Inflammatory macrophage (primary cell): ENCODE results near the gene RELA.

Experiments
- DNase-seq, 2 donors: peaks; one replicate each; pipeline ENCODE4 v3.0.0-alpha.2; 2020 to 2022

Gene RELA

GRCh38 chr11:65629579-65629978 is 33.1 kb downstream of the RELA start:
- DNase-seq = no peak

- no peak for DNase-seq
These were observed 35.5 kb downstream of the RELA start for GRCh38 chr11:65627202-65627601.

- DNase-seq = peak; percentile 68 to 69
These were observed 36.9 kb downstream of the RELA start for GRCh38 chr11:65625628-65626342.

- no peak for DNase-seq
These were observed 37.6 kb downstream of the RELA start for GRCh38 chr11:65624931-65625627.

GRCh38 chr11:65623852-65624616 is 38.7 kb downstream of the RELA start:
- no peak for DNase-seq

GRCh38 chr11:65623177-65623576 is 39.5 kb downstream of the RELA start:
- DNase-seq = no peak

GRCh38 chr11:65622011-65622410 is 40.7 kb downstream of the RELA start:
- no peak for DNase-seq

GRCh38 chr11:65621460-65621859 is 41.3 kb downstream of the RELA start:
- no peak for DNase-seq

- no peak for DNase-seq
These were observed 42.0 kb downstream of the RELA start for GRCh38 chr11:65620666-65621065.

- no peak for DNase-seq
These were observed 43.3 kb downstream of the RELA start for GRCh38 chr11:65619281-65619928.

- no peak for DNase-seq
These were observed 44.0 kb downstream of the RELA start for GRCh38 chr11:65618763-65619162.

GRCh38 chr11:65617990-65618751 is 44.5 kb downstream of the RELA start:
- DNase-seq = no peak

- DNase-seq = no peak
These were observed 45.4 kb downstream of the RELA start for GRCh38 chr11:65617136-65617850.

- DNase-seq = no peak
These were observed 46.1 kb downstream of the RELA start for GRCh38 chr11:65616575-65617001.

- DNase-seq = peak in 1 of 2 donors; percentile 17
These were observed 46.7 kb downstream of the RELA start for GRCh38 chr11:65615950-65616574.

- DNase-seq = peak; percentile 100
These were observed 47.3 kb downstream of the RELA start, which contains the start of gene PCNX3 for GRCh38 chr11:65615229-65615949. Gene PCNX3, plus strand, starts transcription at chr11:65615776. Its CDS starts 536 bp downstream, at chr11:65616312.

- no peak for DNase-seq
These were observed 49.4 kb downstream of the RELA start for GRCh38 chr11:65613091-65613928.

- no peak for DNase-seq
These were observed 50.0 kb downstream of the RELA start for GRCh38 chr11:65612691-65613090.
